Upper lobe of right lung (tissue), 1 donor: ENCODE measurements around the gene TRAPPC10. TPM values are rescaled to one million over a fixed set of nuclear protein-coding genes. Genes with fewer than 3 reads are reported as not detected.

ENCODE experiments used
- ATAC-seq: fragments of 200-7000 bp; cut with Tn5 transposase; one replicate; pipeline ENCODE4 v1.9.1; 2020; ENCODE audit warnings: mild to moderate bottlenecking, moderate library complexity
- DNase-seq: peaks from one replicate; pipeline ENCODE4 v3.0.0-alpha.2; 2020
- H3K27ac ChIP-seq: fragments of 200-600 bp; one replicate; pipeline ENCODE4 v1.8.0; 2022
- H3K27me3 ChIP-seq: fragments of 200-600 bp; one replicate; pipeline ENCODE4 v1.8.0; 2022; ENCODE audit warnings: mild to moderate bottlenecking
- H3K36me3 ChIP-seq: fragments of 200-600 bp; one replicate; pipeline ENCODE4 v1.8.0; 2022
- H3K4me1 ChIP-seq: fragments of 200-600 bp; one replicate; pipeline ENCODE4 v1.8.0; 2022
- H3K4me3 ChIP-seq: fragments of 200-600 bp; one replicate; pipeline ENCODE4 v1.8.0; 2022; ENCODE audit warnings: mild to moderate bottlenecking
- H3K9me3 ChIP-seq: fragments of 200-600 bp; one replicate; pipeline ENCODE4 v1.8.0; 2022
- intact Hi-C: fragments of 100-400 bp; cut with DNase I; formaldehyde crosslinking; loops from one replicate; pipeline ENCODE4 v1.11.0; 2022
- total RNA-seq: library from RNA; stranded (reverse); fragmentation: NEBNext Ultra II Directional; extraction: Animal tissue kit (Norgen Biotek cat#: 25700); gene quantifications from one replicate; pipeline ENCODE4 v1.2.1, GENCODE V29; 2021
- TF ChIP-seq, protein P1 (sequence below): fragments of 200-600 bp; IDR thresholded peaks from one replicate; pipeline ENCODE4 v1.8.0; 2022; ENCODE audit warnings: antibody characterized with exemption
- donor health status: DM: no; HTN: yes; CAD: no; lungs with severe emphysema.

TRAPPC10 gene
- total RNA-seq, 1 donor from 2014 or later, result 42.6 TPM

DNA sequence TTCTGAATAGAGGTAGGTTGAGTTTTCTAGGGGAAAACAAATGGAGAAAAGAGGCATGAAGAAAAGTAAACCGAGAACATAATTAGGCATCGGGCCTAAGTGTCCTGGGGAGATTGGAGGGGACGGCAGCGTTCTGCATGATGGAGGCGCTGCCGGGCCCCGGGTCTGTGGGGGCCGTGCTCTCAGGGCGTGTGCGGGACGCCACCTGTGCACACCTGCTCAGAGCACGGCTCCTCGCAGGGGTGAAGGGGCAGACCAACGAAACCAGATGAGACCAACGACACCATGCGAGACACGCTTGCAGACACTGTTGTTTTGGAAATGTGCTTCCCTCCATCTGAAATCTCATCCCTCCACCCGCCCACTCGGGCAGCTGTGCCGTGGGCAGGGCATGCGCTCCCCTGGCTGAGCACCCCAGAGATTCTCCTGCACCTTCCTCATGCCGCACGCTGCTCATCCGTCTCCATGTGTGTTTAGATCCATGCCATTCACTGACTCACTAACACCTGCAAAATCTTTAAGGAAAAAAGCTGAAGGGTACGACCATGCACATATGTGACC, 28.2 kb upstream of the TRAPPC10 start:
- no peaks in the 10 kb centered on the region for H3K4me1 ChIP-seq
- peaks cover 25% of the 10 kb centered on the region for H3K36me3 ChIP-seq
- no peak for ATAC-seq
- no peak for DNase-seq
- H3K27ac ChIP-seq, result no peak overlapping the region
- TF ChIP-seq, protein P1, sequence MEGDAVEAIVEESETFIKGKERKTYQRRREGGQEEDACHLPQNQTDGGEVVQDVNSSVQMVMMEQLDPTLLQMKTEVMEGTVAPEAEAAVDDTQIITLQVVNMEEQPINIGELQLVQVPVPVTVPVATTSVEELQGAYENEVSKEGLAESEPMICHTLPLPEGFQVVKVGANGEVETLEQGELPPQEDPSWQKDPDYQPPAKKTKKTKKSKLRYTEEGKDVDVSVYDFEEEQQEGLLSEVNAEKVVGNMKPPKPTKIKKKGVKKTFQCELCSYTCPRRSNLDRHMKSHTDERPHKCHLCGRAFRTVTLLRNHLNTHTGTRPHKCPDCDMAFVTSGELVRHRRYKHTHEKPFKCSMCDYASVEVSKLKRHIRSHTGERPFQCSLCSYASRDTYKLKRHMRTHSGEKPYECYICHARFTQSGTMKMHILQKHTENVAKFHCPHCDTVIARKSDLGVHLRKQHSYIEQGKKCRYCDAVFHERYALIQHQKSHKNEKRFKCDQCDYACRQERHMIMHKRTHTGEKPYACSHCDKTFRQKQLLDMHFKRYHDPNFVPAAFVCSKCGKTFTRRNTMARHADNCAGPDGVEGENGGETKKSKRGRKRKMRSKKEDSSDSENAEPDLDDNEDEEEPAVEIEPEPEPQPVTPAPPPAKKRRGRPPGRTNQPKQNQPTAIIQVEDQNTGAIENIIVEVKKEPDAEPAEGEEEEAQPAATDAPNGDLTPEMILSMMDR, result no peak
- intact Hi-C loops, result no loop called here
- H3K9me3 ChIP-seq, result no peaks in the 10 kb centered on the region
- H3K4me3 ChIP-seq, result no peak overlapping the region
- H3K27me3 ChIP-seq, result no peaks in the 10 kb centered on the region

DNA sequence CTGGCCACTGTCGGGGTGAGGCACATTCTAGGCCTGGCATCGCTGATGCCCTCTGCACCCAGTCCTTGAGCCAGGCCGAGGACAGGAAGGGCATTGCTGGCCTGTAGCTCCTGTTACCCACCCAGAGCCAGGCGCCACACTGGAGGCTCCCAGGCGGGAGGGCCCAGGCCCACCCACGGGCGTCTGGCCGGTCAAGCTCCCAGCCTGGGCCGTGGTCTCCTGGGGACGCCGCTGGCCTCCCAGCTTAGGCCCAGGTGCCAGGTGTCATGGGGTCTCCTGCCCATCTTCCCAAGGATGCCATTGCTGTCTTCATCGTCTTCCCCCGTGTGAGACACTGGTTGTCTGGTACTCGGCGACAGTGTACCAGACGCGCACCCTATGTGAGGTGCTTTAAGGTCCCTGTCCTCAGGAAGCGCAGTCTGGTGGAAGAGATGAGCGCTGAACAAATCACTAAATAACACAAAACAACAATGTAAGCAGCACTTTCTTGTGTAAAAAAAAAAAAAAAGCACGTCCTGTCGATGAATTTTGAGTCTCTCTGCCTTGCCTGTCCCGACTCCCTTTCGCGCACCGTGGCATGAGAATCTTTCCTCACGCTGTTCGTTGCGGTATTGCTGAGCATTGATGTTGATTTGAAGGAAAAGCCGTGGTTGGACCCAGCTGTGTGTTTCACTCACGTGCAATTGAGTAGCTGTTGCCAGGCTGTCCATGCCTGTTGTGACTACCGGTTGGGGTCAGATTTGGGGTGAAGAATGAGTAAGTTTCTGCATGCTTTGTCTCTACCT, 27.0 kb upstream of the TRAPPC10 start:
- intact Hi-C loops, result no loop called here
- Histone ChIP-seq H3K27ac (no peak overlapping the region), H3K27me3 (no peaks in the 10 kb centered on the region), H3K4me1 (no peaks in the 10 kb centered on the region), H3K4me3 (no peak overlapping the region), H3K36me3 (peaks cover 23% of the 10 kb centered on the region), H3K9me3 (no peaks in the 10 kb centered on the region)
- no peak for ATAC-seq
- TF ChIP-seq, protein P1, result no peak
- DNase-seq, result no peak

DNA sequence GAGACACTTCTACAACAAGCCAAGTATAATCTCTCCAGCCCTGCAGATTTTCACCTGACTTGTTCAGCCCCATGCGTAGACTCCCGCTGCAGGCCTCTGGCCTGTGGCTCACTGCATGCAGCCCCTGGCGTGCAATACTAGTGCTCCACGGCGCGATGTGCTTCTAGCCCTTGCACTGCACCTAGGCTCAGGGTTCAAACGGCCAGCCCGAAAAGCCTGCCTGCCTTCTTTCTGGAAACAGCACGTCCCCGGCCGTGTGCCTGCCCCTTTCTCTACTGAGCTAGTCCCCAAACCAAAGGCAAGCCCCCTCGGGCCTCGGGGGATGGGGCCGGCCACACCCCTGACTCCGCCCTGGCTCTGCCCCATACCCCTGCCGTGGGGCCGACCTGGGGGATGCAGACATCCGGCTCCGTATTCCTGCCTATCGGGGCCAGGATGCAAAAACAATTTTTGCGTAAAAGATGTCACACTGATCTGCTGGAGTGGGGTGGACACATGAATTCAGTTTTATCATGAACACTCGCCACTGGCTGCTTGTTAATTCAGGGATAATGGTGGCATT, 26.3 kb upstream of the TRAPPC10 start:
- intact Hi-C loops, result no loop called here
- Histone ChIP-seq H3K4me1 (no peaks in the 10 kb centered on the region), H3K27ac (no peak overlapping the region), H3K36me3 (peaks cover 22% of the 10 kb centered on the region), H3K4me3 (no peak overlapping the region), H3K27me3 (no peaks in the 10 kb centered on the region), H3K9me3 (no peaks in the 10 kb centered on the region)
- TF ChIP-seq, protein P1, result no peak
- ATAC-seq (no peak), DNase-seq (no peak)

DNA sequence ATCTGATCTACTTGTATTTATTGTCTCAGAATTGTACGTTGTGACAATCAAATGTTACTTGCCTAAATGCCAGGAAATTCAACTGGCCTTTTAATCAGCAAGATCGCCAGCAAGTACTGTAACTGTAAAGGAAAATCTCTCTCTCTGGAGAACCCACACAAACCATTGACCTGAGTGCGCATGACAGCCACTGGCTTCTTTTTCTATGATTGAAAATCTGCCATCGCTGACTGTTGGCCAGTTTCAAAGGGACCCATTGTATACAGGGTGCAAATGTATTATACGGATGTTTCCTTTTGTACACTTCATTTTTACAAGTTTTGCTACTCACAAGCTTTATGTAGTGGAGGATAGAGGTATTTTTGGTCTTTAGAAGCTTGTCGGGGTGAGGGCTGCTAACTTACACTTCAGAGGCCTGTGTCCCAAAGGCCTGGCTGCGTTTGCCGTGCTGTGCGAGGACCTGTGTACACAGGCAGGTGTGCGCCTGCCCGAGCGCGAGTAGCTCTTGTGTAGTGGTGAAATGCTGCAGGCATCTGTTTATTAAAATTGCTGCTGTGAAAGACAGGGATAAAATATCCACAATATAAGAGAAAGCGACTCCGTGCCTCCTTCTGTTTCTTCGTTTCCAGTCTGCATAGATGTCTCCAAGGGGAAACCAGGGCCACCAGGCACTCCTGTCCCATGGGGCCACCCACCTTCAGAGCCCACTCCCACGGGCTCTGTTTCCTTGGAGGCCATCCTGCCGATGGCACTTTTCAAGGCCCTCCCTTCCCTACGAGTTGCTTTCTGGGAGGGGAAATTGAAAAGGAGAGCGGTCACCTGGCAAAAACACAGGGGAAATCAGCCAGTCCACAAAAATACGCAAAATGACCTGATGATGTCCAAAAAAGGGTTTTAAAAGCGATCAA, 25.3 kb upstream of the TRAPPC10 start:
- intact Hi-C loops, result no loop called here
- Histone ChIP-seq H3K4me3 (no peak overlapping the region), H3K27ac (no peak overlapping the region), H3K36me3 (peaks cover 11% of the 10 kb centered on the region), H3K9me3 (no peaks in the 10 kb centered on the region), H3K4me1 (no peaks in the 10 kb centered on the region), H3K27me3 (no peaks in the 10 kb centered on the region)
- DNase-seq, result no peak
- no peak for ATAC-seq
- TF ChIP-seq, protein P1, result no peak

DNA sequence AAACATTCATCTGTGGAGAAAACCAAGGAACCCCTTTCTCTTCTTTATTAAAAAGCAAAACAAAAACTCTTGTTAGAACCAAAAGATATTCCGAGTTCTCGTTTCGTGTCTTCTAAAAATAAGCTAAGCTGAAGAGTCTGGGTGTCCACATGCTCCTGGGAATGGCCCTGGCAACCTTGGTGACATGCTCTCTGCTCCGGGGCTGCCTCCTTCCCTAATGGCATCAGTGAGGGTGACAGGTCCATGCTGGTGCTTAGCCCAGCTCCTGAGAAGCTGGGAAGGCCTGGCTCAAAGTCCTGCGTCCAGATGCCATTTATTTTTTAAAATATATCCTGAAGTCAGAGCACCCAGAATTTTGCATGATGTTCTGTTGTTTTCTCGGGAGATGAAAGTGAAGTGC, 24.6 kb upstream of the TRAPPC10 start:
- intact Hi-C loops, result no loop called here
- no peak for DNase-seq
- no peak overlapping the region for H3K27ac ChIP-seq

More for the DNA sequence above, 24.6 kb upstream of the TRAPPC10 start:
- H3K36me3 ChIP-seq, result peaks cover 4% of the 10 kb centered on the region
- no peak for ATAC-seq
- H3K9me3 ChIP-seq, result no peaks in the 10 kb centered on the region
- no peaks in the 10 kb centered on the region for H3K27me3 ChIP-seq
- H3K4me3 ChIP-seq, result no peak overlapping the region
- TF ChIP-seq, protein P1, result no peak
- no peaks in the 10 kb centered on the region for H3K4me1 ChIP-seq
